Measurements from ENCODE around the gene CFAP206. TPM values are rescaled to one million over a fixed set of nuclear protein-coding genes. Genes with fewer than 3 reads are reported as not detected.

The CFAP206 gene
- total RNA-seq, 1 experiment from 2014 or later = 0.40 TPM

Small RNA genes within 50 kb of the gene (small RNA-seq; reads per million reads assigned to genes)
- 0 reads per million in 2 experiments for gene AL049697.2
- 0 reads per million in 2 experiments for gene RNU6-444P

Other genes starting within 250 kb of the CFAP206 start
- 6.4 and 8.0 TPM in 2 replicates for gene SMIM8, start 85.4 kb upstream of the CFAP206 start, total RNA-seq (2014; rRNA removed; shearing (Covaris generic))
- 5.3 and 6.0 TPM in 2 replicates for gene GJB7, start 78.7 kb upstream of the CFAP206 start, total RNA-seq (2014; rRNA removed; shearing (Covaris generic))
- 1.2 and 2.0 TPM in 2 replicates for gene C6orf163, start 63.2 kb upstream of the CFAP206 start, total RNA-seq (2014; rRNA removed; shearing (Covaris generic))
- gene SLC35A1, start 65.0 kb downstream of the CFAP206 start, total RNA-seq (2014; rRNA removed; shearing (Covaris generic)) = 21.9 and 25.2 TPM in 2 replicates
- gene RARS2, start 182.0 kb downstream of the CFAP206 start, total RNA-seq (2014; rRNA removed; shearing (Covaris generic)) = 18.4 and 21.0 TPM in 2 replicates
- gene ORC3, start 182.2 kb downstream of the CFAP206 start, total RNA-seq (2014; rRNA removed; shearing (Covaris generic)) = 21.4 and 25.5 TPM in 2 replicates